Stomach (tissue), 9 donors: ENCODE measurements around the gene EHMT1. TPM values are rescaled to one million over a fixed set of nuclear protein-coding genes. Genes with fewer than 3 reads are reported as not detected.
A peak's percentile ranks its signal among the peaks of the same experiment; 100 is the strongest.

Experiments used
- DNase-seq, 2 donors: peaks; one replicate each; pipeline versions ENCODE4 v3.0.0 to v3.0.0-alpha.2; 2013 to 2019
- H3K27ac ChIP-seq, 5 donors: fragments of 200-600 bp in 4 of 5; sonication (generic) in 4 of 5; one replicate each; pipeline ENCODE4 v1.5.1; 2013 to 2019; ENCODE audit warnings: mild to moderate bottlenecking in 1 of 5, moderate library complexity in 1 of 5
- H3K27me3 ChIP-seq, 3 donors: fragments of 200-600 bp; sonication (generic); one replicate each; pipeline ENCODE4 v1.5.1; 2017 to 2019; ENCODE audit warnings: mixed run types in 1 of 3
- H3K36me3 ChIP-seq, 4 donors: fragments of 200-600 bp; sonication (generic); 1 replicate in 3 of 4; 2 replicates in 1 of 4; pipeline ENCODE4 v1.5.1; 2016 to 2019
- H3K4me1 ChIP-seq, 4 donors: fragments of 200-600 bp; sonication (generic); one replicate each; pipeline ENCODE4 v1.5.1; 2016 to 2019
- H3K4me3 ChIP-seq, 4 donors: fragments of 200-600 bp; sonication (generic) in 3 of 4; one replicate each; pipeline ENCODE4 v1.5.1; 2016 to 2019; ENCODE audit warnings: mild to moderate bottlenecking in 1 of 4
- H3K9me3 ChIP-seq, 4 donors: fragments of 200-600 bp; sonication (generic); one replicate each; pipeline ENCODE4 v1.5.1; 2016 to 2019
- CTCF ChIP-seq, 7 experiments: fragments of 450-650 bp in 4 of 7; fragments of 200-600 bp in 3 of 7; sonication (generic) in 3 of 7; IDR thresholded peaks; one replicate each; pipeline ENCODE4 v1.5.1; 2016 to 2019; ENCODE audit warnings: antibody characterized with exemption in 7 of 7, control low read depth in 2 of 7, mild to moderate bottlenecking in 1 of 7
- EP300 ChIP-seq: sonication (generic); formaldehyde crosslinking; IDR thresholded peaks from one replicate; pipeline ENCODE4 v1.6.1; 2017; ENCODE audit warnings: antibody characterized with exemption
- POLR2A ChIP-seq, 4 donors: fragments of 450-650 bp; IDR thresholded peaks; one replicate each; pipeline ENCODE4 v1.6.1; 2016; ENCODE audit warnings: antibody characterized with exemption in 4 of 4, control low read depth in 2 of 4, mild to moderate bottlenecking in 1 of 4, moderate library complexity in 1 of 4
- POLR2AphosphoS5 ChIP-seq, 3 donors: sonication (generic); formaldehyde crosslinking; IDR thresholded peaks; one replicate each; pipeline ENCODE4 v1.6.1; 2016; ENCODE audit warnings: antibody characterized with exemption in 3 of 3
- WGBS, 5 donors: extraction: QIAGEN DNeasy Blood & Tissue Kit in 3 of 5; methylation state at CpG; one replicate each; pipeline versions ENCODE4 v1.1.5 to v1.1.7; 2013 to 2018; 5-methylcytosine and 5-hydroxymethylcytosine counted together
- intact Hi-C: fragments of 100-400 bp; cut with DNase I; formaldehyde crosslinking; loops from one replicate; pipeline ENCODE4 v1.15.1; 2023; ENCODE audit warnings: low total_unique reads
- polyA plus RNA-seq, 3 donors: library from polyadenylated mRNA; stranded (reverse); fragments of 200-250 nt; gene quantifications; one replicate each; pipeline ENCODE4 v1.2.3, GENCODE V29; 2013
- total RNA-seq, 5 donors: library from RNA; depleted of rRNA; stranded (reverse); fragments of >200 nt; gene quantifications; one replicate each; pipeline versions ENCODE4 v1.1.0 to v1.2.3, GENCODE V29; 2014 to 2016
- donor health status: healthy with polysubstance abuse.
- donor health status: Bipolar disorder and iron deficiency.
- donor health status: healthy.

Gene EHMT1
- total and polyA plus RNA-seq, 8 donors: 23.9 to 419 (median 79.5) TPM

- H3K27ac ChIP-seq: no peak overlapping the region
- TF ChIP-seq POLR2AphosphoS5 (IDR thresholded peaks at IDR 0.05) (no peak), POLR2A (IDR thresholded peaks at IDR 0.05) (no peak)
- H3K4me1 ChIP-seq: peaks cover 21 to 50% (median 41%) of the 10 kb centered on the region in 4 donors
- peaks cover 37 to 63% (median 60%) of the 10 kb centered on the region in 4 donors for H3K36me3 ChIP-seq
- no peaks in the 10 kb centered on the region for H3K9me3 ChIP-seq
- no peak overlapping the region for H3K4me3 ChIP-seq
- WGBS, 5 donors: 53 to 68% (median 58%) methylated on average over 9 of the region's 9 CpGs
- intact Hi-C loops: no loop called here
- DNase-seq: no peak
- H3K27me3 ChIP-seq: no peaks in the 10 kb centered on the region
Observed at GRCh38 chr9:137575364-137575715, 43.5 kb upstream of the EHMT1 start.

GRCh38 chr9:137575716-137576411 lies 42.9 kb upstream of the EHMT1 start:
- Histone ChIP-seq H3K4me3 (no peak overlapping the region), H3K27ac (no peak overlapping the region), H3K27me3 (no peaks in the 10 kb centered on the region), H3K36me3 (peaks cover 37 to 58% (median 55%) of the 10 kb centered on the region in 4 donors), H3K4me1 (peaks cover 21 to 55% (median 44%) of the 10 kb centered on the region in 4 donors), H3K9me3 (no peaks in the 10 kb centered on the region)
- no peak for DNase-seq
- 69 to 85% (median 76%) methylated on average over 10 to 12 of the region's 12 CpGs for WGBS, 5 donors
- TF ChIP-seq POLR2AphosphoS5 (IDR thresholded peaks at IDR 0.05) (no peak), POLR2A (IDR thresholded peaks at IDR 0.05) (no peak), CTCF (IDR thresholded peaks at IDR 0.05) (no peak), EP300 (no peak)
- intact Hi-C loops: no loop called here

- peaks cover 21 to 63% (median 45%) of the 10 kb centered on the region in 4 donors for H3K4me1 ChIP-seq
- peaks cover 41 to 59% (median 56%) of the 10 kb centered on the region in 4 donors for H3K36me3 ChIP-seq
- TF ChIP-seq CTCF (IDR thresholded peaks at IDR 0.05) (peak in 5 of 7 experiments; percentile 69 to 97 (median 92)), EP300 (no peak), POLR2AphosphoS5 (IDR thresholded peaks at IDR 0.05) (peak; percentile 56 to 93 (median 71))
- 1 to 9% (median 2%) methylated on average over 30 to 82 of the region's 82 CpGs for WGBS, 5 donors
- peak; percentile 97 to 98 for DNase-seq
- H3K4me3 ChIP-seq: peak within 1 kb of the TSS; percentile 91 to 96 (median 95)
- intact Hi-C loops: no loop called here
- H3K9me3 ChIP-seq: no peaks in the 10 kb centered on the region
- peak within 1 kb of the TSS; percentile 85 to 91 (median 87) for H3K27ac ChIP-seq
- no peaks in the 10 kb centered on the region for H3K27me3 ChIP-seq
Observed at GRCh38 chr9:137578518-137579258, 40.1 kb upstream of the EHMT1 start, which contains the start of gene DPH7. Gene DPH7 (minus strand): TSS chr9:137578925. CDS start chr9:137578777, 148 bp downstream.

- Histone ChIP-seq H3K4me3 (peak overlapping the region; percentile 91 to 96 (median 95)), H3K4me1 (peaks cover 21 to 63% (median 45%) of the 10 kb centered on the region in 4 donors), H3K27ac (peak overlapping the region; percentile 19 to 89 (median 85)), H3K9me3 (no peaks in the 10 kb centered on the region), H3K36me3 (peaks cover 36 to 59% (median 56%) of the 10 kb centered on the region in 4 donors), H3K27me3 (no peaks in the 10 kb centered on the region)
- TF ChIP-seq CTCF (IDR thresholded peaks at IDR 0.05) (no peak), POLR2AphosphoS5 (IDR thresholded peaks at IDR 0.05) (no peak), EP300 (no peak), POLR2A (IDR thresholded peaks at IDR 0.05) (no peak)
- intact Hi-C loops: no loop called here
- DNase-seq: no peak
- 35 to 37% (median 36%) methylated on average over 19 of the region's 19 CpGs for WGBS, 5 donors
Observed at GRCh38 chr9:137579259-137579604, 39.6 kb upstream of the EHMT1 start.
